Endometrial microvascular endothelial cells (primary cell): ENCODE data around the gene NREP. TPM values are rescaled to one million over a fixed set of nuclear protein-coding genes. Genes with fewer than 3 reads are reported as not detected.

Experiments
- total RNA-seq: library from RNA; depleted of rRNA; stranded (reverse); fragments of >200 nt; gene quantifications from one replicate; pipeline ENCODE4 v1.2.3, GENCODE V29; 2015; ENCODE audit errors: inconsistent ontology term

NREP gene
- total RNA-seq, 1 donor from 2014 or later = 18.2 TPM

Other genes with a start within 250 kb of the NREP start
- gene STARD4, start 244.7 kb downstream of the NREP start, total RNA-seq = 45.0 TPM